Renal cortex interstitium (tissue), 15 donors: ENCODE data around the gene UBXN11. TPM values are rescaled to one million over a fixed set of nuclear protein-coding genes. Genes with fewer than 3 reads are reported as not detected.
A peak's percentile ranks its signal among the peaks of the same experiment; 100 is the strongest.

Experiments used
- DNase-seq, 11 donors: peaks; one replicate each; pipeline ENCODE4 v3.0.0-alpha.2; 2013; ENCODE audit warnings: low read depth in 9 of 11, low spot score in 4 of 11; ENCODE audit errors: extremely low read depth in 1 of 11
- long read RNA-seq, 16 experiments: transcript quantifications; one replicate each; lab custom pipeline, GENCODE V29; 2026
- polyA plus RNA-seq, 3 donors: library from polyadenylated mRNA; unstranded; fragments of 120-200 nt; gene quantifications; one replicate each; pipeline ENCODE4 v1.2.1, GENCODE V29; 2013; ENCODE audit not compliant: insufficient read length in 3 of 3

Gene UBXN11
- polyA plus RNA-seq: 10 to 100 TPM; 34.0 to 55.3 (median 44.5) TPM
- long read RNA-seq, donor 1, partial matches to known transcripts: 0 of 4 reads
- long read RNA-seq, donor 1, other reads (novel, unspliced or antisense): 0 of 4 reads
- long read RNA-seq, donor 2, partial matches to known transcripts: 8 of 9 reads
- long read RNA-seq, donor 2, other reads (novel, unspliced or antisense): 0 of 9 reads
- long read RNA-seq, donor 3, partial matches to known transcripts: 0 of 8 reads
- long read RNA-seq, donor 3, other reads (novel, unspliced or antisense): 0 of 8 reads
- long read RNA-seq, donor 4, partial matches to known transcripts: 5 of 6 reads
- long read RNA-seq, donor 4, other reads (novel, unspliced or antisense): 0 of 6 reads
- long read RNA-seq, donor 5: 0 reads
- long read RNA-seq, donor 6, partial matches to known transcripts: 214 of 216 reads
- long read RNA-seq, donor 6, other reads (novel, unspliced or antisense): 0 of 216 reads
- long read RNA-seq, donor 7, partial matches to known transcripts: 0 of 1 reads
- long read RNA-seq, donor 7, other reads (novel, unspliced or antisense): 0 of 1 reads
- long read RNA-seq, donor 8, partial matches to known transcripts: 0 of 4 reads
- long read RNA-seq, donor 8, other reads (novel, unspliced or antisense): 0 of 4 reads
- long read RNA-seq, donor 9, partial matches to known transcripts: 5 of 8 reads
- long read RNA-seq, donor 9, other reads (novel, unspliced or antisense): 0 of 8 reads
- long read RNA-seq, donor 10, partial matches to known transcripts: 5 of 6 reads
- long read RNA-seq, donor 10, other reads (novel, unspliced or antisense): 0 of 6 reads
- long read RNA-seq, donor 11, partial matches to known transcripts: 0 of 1 reads
- long read RNA-seq, donor 11, other reads (novel, unspliced or antisense): 0 of 1 reads
- long read RNA-seq, donor 12, partial matches to known transcripts: 0 of 2 reads
- long read RNA-seq, donor 12, other reads (novel, unspliced or antisense): 0 of 2 reads
- long read RNA-seq, donor 13, partial matches to known transcripts: 18 of 22 reads
- long read RNA-seq, donor 13, other reads (novel, unspliced or antisense): 0 of 22 reads
- long read RNA-seq, donor 14: 0 reads
- long read RNA-seq, donor 15, partial matches to known transcripts: 0 of 1 reads
- long read RNA-seq, donor 15, other reads (novel, unspliced or antisense): 0 of 1 reads
- long read RNA-seq, donor 16, transcript UBXN11-214 (13 exons, 2,542 nt): major isoform, 5 of 20 reads
- long read RNA-seq, donor 16, partial matches to known transcripts: 14 of 20 reads
- long read RNA-seq, donor 16, other reads (novel, unspliced or antisense): 0 of 20 reads

GRCh38 chr1:26306290-26307229 is at the start of gene UBXN11:
Gene UBXN11, minus strand, starts transcription at chr1:26306636. Its CDS starts 3,753 bp downstream, at chr1:26302883.
- DNase-seq: peak; percentile 71 to 93 (median 87)

GRCh38 chr1:26356106-26356505 is 49.7 kb upstream of the UBXN11 start:
- DNase-seq: no peak

- DNase-seq: no peak
These were observed 48.5 kb upstream of the UBXN11 start for GRCh38 chr1:26354972-26355371.

GRCh38 chr1:26353976-26354820 is 47.8 kb upstream of the UBXN11 start, which contains the start of gene CRYBG2:
Gene CRYBG2, minus strand, starts transcription at chr1:26354130. Its CDS starts 7,473 bp downstream, at chr1:26346657.
- DNase-seq: peak in 1 of 11 donors; percentile 28

- no peak for DNase-seq
These were observed 46.9 kb upstream of the UBXN11 start for GRCh38 chr1:26353210-26353859.

- no peak for DNase-seq
These were observed 45.9 kb upstream of the UBXN11 start for GRCh38 chr1:26352338-26352679.

GRCh38 chr1:26351590-26352337 is 45.3 kb upstream of the UBXN11 start:
- DNase-seq: no peak

GRCh38 chr1:26350701-26351589 is 44.5 kb upstream of the UBXN11 start:
- no peak for DNase-seq

GRCh38 chr1:26350343-26350700 is 43.9 kb upstream of the UBXN11 start:
- DNase-seq: no peak

GRCh38 chr1:26349877-26350244 is 43.4 kb upstream of the UBXN11 start:
- no peak for DNase-seq

GRCh38 chr1:26349188-26349876 is 42.9 kb upstream of the UBXN11 start:
- no peak for DNase-seq

GRCh38 chr1:26346274-26347033 is 40.0 kb upstream of the UBXN11 start:
- DNase-seq: no peak

GRCh38 chr1:26345718-26346117 is 39.3 kb upstream of the UBXN11 start:
- no peak for DNase-seq
